Hematopoietic multipotent progenitor cell treated with erythropoietin and hydrocortisone succinate and interleukin-3 and kit ligand, for 8 days (in vitro differentiated cells): ENCODE measurements around the gene HNRNPH1.

Source experiments
- DNase-seq: peaks from one replicate; pipeline ENCODE4 v3.0.0-alpha.2; 2015

The HNRNPH1 gene

GRCh38 chr5:179621551-179622214 lies 1.8 kb downstream of the HNRNPH1 start:
- DNase-seq: no peak

- DNase-seq: peak; percentile 76
Measured at GRCh38 chr5:179620703-179621350, 2.6 kb downstream of the HNRNPH1 start.

GRCh38 chr5:179620293-179620692 lies 3.2 kb downstream of the HNRNPH1 start:
- no peak for DNase-seq

GRCh38 chr5:179619776-179620175 lies 3.7 kb downstream of the HNRNPH1 start:
- no peak for DNase-seq

GRCh38 chr5:179618923-179619554 lies 4.4 kb downstream of the HNRNPH1 start:
- no peak for DNase-seq

- no peak for DNase-seq
Measured at GRCh38 chr5:179617930-179618329, 5.5 kb downstream of the HNRNPH1 start.

GRCh38 chr5:179616002-179616594 lies 7.4 kb downstream of the HNRNPH1 start:
- DNase-seq: no peak

- peak; percentile 2 for DNase-seq
Measured at GRCh38 chr5:179615203-179615602, 8.3 kb downstream of the HNRNPH1 start.

- peak; percentile 4 for DNase-seq
Measured at GRCh38 chr5:179614745-179615144, 8.7 kb downstream of the HNRNPH1 start.

GRCh38 chr5:179613460-179614071 lies 9.9 kb downstream of the HNRNPH1 start:
- no peak for DNase-seq

GRCh38 chr5:179612577-179613459 lies 10.7 kb downstream of the HNRNPH1 start:
- DNase-seq: peak; percentile 67

GRCh38 chr5:179610903-179611265 lies 12.6 kb downstream of the HNRNPH1 start:
- DNase-seq: no peak

GRCh38 chr5:179610109-179610902 lies 13.2 kb downstream of the HNRNPH1 start:
- no peak for DNase-seq

GRCh38 chr5:179609834-179610108 lies 13.7 kb downstream of the HNRNPH1 start:
- DNase-seq: no peak

- DNase-seq: no peak
Measured at GRCh38 chr5:179608131-179608581, 15.3 kb downstream of the HNRNPH1 start.

- no peak for DNase-seq
Measured at GRCh38 chr5:179607160-179607931, 16.1 kb downstream of the HNRNPH1 start.

GRCh38 chr5:179606910-179607159 lies 16.6 kb downstream of the HNRNPH1 start:
- no peak for DNase-seq

GRCh38 chr5:179606071-179606909 lies 17.2 kb downstream of the HNRNPH1 start:
- DNase-seq: no peak

- DNase-seq: no peak
Measured at GRCh38 chr5:179605026-179605833, 18.2 kb downstream of the HNRNPH1 start.
